ENCODE data around the gene PTPRT.

DNA sequence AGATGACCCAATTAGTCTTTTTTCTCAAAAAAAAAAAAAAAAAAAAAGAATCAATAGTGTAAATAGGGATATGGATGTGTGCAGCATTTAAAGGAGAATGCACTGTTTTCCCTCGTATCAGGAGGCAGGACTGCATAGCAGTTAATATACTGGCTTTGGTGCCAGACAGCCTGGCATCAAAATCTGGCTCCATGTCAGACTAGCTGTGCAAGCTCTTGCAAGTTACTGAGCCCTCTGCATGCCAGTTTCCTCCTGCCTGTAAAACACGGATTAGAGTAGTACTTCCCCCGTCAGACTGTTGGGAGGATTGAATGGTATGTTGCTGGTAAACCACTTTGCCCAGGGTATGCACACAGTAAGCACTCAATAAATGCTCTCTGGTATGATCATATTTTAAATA is 977.3 kb downstream of the PTPRT start:
- TF ChIP-seq CTCF (IDR thresholded peaks at IDR 0.05) (no peak), POLR2AphosphoS5 (IDR thresholded peaks at IDR 0.05; ENCODE audit: low read depth, low read length) (no peak), ELF1 (IDR thresholded peaks at IDR 0.05) (no peak), TAF1 (IDR thresholded peaks at IDR 0.05; ENCODE audit: borderline replicate concordance, low read depth, low read length) (no peak)

All from SK-N-SH (cell line).